ENCODE data around the gene SEMA3B.

GRCh38 chr3:50221411-50222168, 47.4 kb upstream of the SEMA3B start:
- TF ChIP-seq CTCF (conservative IDR thresholded peaks at IDR 0.05; ENCODE audit: low read depth in 2 of 2) = peak; percentile 53 to 86
- no peak for TF ChIP-seq POLR2AphosphoS5 (IDR thresholded peaks at IDR 0.05; ENCODE audit: low read depth)
- TF ChIP-seq EZH2 (IDR thresholded peaks at IDR 0.05; ENCODE audit: low read depth, unreplicated experiment) = no peak
- TF ChIP-seq ZNF331 (CRISPR knock-in tag; IDR thresholded peaks at IDR 0.05; ENCODE audit: low read depth) = no peak
- TF ChIP-seq CREB1 (CRISPR knock-in tag; IDR thresholded peaks at IDR 0.05; ENCODE audit: low read depth) = 0 out of 2 replicates have a peak, but pooled peaks have one; percentile 11
- TF ChIP-seq EZH2phosphoT487 (IDR thresholded peaks at IDR 0.05; ENCODE audit: unreplicated experiment) = no peak
- no peak for TF ChIP-seq REST (IDR thresholded peaks at IDR 0.05; ENCODE audit: unreplicated experiment)
